ENCODE data around the gene CNTNAP2. TPM values are rescaled to one million over a fixed set of nuclear protein-coding genes. Genes with fewer than 3 reads are reported as not detected.

Gene CNTNAP2
- total and polyA plus RNA-seq, 2 of the 4 experiments (the other 2 are of a cell fraction), result not detected

DNA sequence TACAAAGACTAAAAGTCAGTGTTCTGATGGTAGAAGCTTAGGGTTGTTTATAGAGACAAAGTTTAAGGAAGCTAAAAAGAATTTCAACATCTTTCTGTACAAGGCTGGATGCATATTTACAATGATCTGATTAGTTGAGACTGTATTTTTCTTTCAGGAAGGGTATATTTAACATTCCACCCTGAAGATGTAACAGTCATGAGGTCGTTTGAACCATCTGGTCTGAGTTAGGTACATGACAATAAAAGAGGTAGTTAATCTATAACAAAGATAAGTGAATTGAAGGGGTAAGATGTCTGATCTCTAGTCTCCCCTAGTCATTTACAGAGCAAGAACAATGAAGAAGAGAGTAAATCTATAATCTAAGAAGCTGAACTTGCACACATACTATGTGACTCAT is 821.2 kb downstream of the CNTNAP2 start:
- no peak for DNase-seq
- intact Hi-C loops (cut with micrococcal nuclease), result no loop called here
- BruUV-seq (replicated peaks), result no TSS peak

More for the DNA sequence above, 821.2 kb downstream of the CNTNAP2 start:
- ATAC-seq (ENCODE audit: low read depth), result no peak
- H3K36me3 ChIP-seq (ENCODE audit: control insufficient read depth, insufficient read depth, low read length), result no peaks in the 10 kb centered on the region
- H4K20me1 ChIP-seq (ENCODE audit: insufficient read depth, low read length), result no peaks in the 10 kb centered on the region
- ChIA-PET CTCF (no interaction called here), POLR2A (ENCODE audit: unreplicated experiment) (no interaction called here)
- H4K91ac ChIP-seq (ENCODE audit: insufficient read depth, low read depth, low read length), result no peak overlapping the region
- no peak overlapping the region for H3K4me3 ChIP-seq (ENCODE audit: insufficient read depth, low read depth, low read length)
- WGBS, 2 experiments (ENCODE audit: extremely low coverage in 2 of 2, insufficient read length in 1 of 2), result no CpG with 5 or more reads among the region's 1 CpG
- H2BK20ac ChIP-seq (ENCODE audit: low read depth, low read length), result no peak overlapping the region
- no peak overlapping the region for H2BK120ac ChIP-seq (ENCODE audit: low read depth, low read length)
- no peaks in the 10 kb centered on the region for H3K9me1 ChIP-seq (ENCODE audit: insufficient read depth, low read length)
- no peak overlapping the region for H3K27ac ChIP-seq (ENCODE audit: insufficient read depth, low read length)
- TF ChIP-seq, protein P1, sequence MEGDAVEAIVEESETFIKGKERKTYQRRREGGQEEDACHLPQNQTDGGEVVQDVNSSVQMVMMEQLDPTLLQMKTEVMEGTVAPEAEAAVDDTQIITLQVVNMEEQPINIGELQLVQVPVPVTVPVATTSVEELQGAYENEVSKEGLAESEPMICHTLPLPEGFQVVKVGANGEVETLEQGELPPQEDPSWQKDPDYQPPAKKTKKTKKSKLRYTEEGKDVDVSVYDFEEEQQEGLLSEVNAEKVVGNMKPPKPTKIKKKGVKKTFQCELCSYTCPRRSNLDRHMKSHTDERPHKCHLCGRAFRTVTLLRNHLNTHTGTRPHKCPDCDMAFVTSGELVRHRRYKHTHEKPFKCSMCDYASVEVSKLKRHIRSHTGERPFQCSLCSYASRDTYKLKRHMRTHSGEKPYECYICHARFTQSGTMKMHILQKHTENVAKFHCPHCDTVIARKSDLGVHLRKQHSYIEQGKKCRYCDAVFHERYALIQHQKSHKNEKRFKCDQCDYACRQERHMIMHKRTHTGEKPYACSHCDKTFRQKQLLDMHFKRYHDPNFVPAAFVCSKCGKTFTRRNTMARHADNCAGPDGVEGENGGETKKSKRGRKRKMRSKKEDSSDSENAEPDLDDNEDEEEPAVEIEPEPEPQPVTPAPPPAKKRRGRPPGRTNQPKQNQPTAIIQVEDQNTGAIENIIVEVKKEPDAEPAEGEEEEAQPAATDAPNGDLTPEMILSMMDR (conservative IDR thresholded peaks at IDR 0.05; ENCODE audit: low read depth, low read length), result no peak
- TF ChIP-seq POLR2A (IDR thresholded peaks at IDR 0.05; ENCODE audit: low read depth, low read length), result no peak
- TF ChIP-seq ELK1 (IDR thresholded peaks at IDR 0.05; ENCODE audit: borderline replicate concordance, low read depth, low read length), result no peak
- no peak for TF ChIP-seq CEBPB (IDR thresholded peaks at IDR 0.05; ENCODE audit: low read depth, low read length)
- no peak for TF ChIP-seq RAD21 (IDR thresholded peaks at IDR 0.05; ENCODE audit: low read length)
- no peak for TF ChIP-seq MAZ (IDR thresholded peaks at IDR 0.05; ENCODE audit: borderline replicate concordance, low read depth, low read length)
- no peak for TF ChIP-seq NFE2L2 (IDR thresholded peaks at IDR 0.05; ENCODE audit: low read depth, low read length)
- no peak for TF ChIP-seq RFX5 (IDR thresholded peaks at IDR 0.05; ENCODE audit: low read depth, low read length)
- no peak for TF ChIP-seq RCOR1 (IDR thresholded peaks at IDR 0.05; ENCODE audit: insufficient replicate concordance, low read length)
- TF ChIP-seq MAFK (IDR thresholded peaks at IDR 0.05; ENCODE audit: low read depth, low read length), result no peak
- TF ChIP-seq FOS (IDR thresholded peaks at IDR 0.05; ENCODE audit: low read depth, low read length), result no peak
- no peak for TF ChIP-seq MXI1 (IDR thresholded peaks at IDR 0.05; ENCODE audit: borderline replicate concordance, low read depth, low read length)
- no peak for TF ChIP-seq CHD1 (IDR thresholded peaks at IDR 0.05; ENCODE audit: low read depth, low read length)
- H3K23ac ChIP-seq (ENCODE audit: low read depth, low read length), result no peak overlapping the region
- H4K8ac ChIP-seq (ENCODE audit: low read depth in 2 of 2, low read length in 2 of 2), result no peak overlapping the region
- H3K4ac ChIP-seq (ENCODE audit: low read depth, low read length), result no peak overlapping the region
- no peak overlapping the region for H2BK15ac ChIP-seq (ENCODE audit: low read depth, low read length)
- no peak overlapping the region for H2AK5ac ChIP-seq (ENCODE audit: low read depth, low read length)
- no peak overlapping the region for H3K4me2 ChIP-seq (ENCODE audit: low read depth, low read length)
- no peak overlapping the region for H4K5ac ChIP-seq (ENCODE audit: low read depth, low read length)
- no peak overlapping the region for H3K9ac ChIP-seq (ENCODE audit: low read depth, low read length)
- no peak overlapping the region for H3K18ac ChIP-seq (ENCODE audit: low read depth, low read length)
- no peak overlapping the region for H2BK5ac ChIP-seq (ENCODE audit: low read depth, low read length, poor library complexity, severe bottlenecking)
- H3K4me1 ChIP-seq (ENCODE audit: control insufficient read depth, insufficient read depth, low read length), result no peaks in the 10 kb centered on the region
- H3K9me3 ChIP-seq (ENCODE audit: control insufficient read depth, insufficient read depth, low read length), result no peaks in the 10 kb centered on the region
- dilution Hi-C loops (cut with HindIII; ENCODE audit: low sequenced_read_pairs, unreplicated experiment) (no loop called here), in situ Hi-C loops (cut with MboI; ENCODE audit: low sequenced_read_pairs) (no loop called here)
- H3K27me3 ChIP-seq (ENCODE audit: control insufficient read depth, insufficient read depth, low read length), result no peaks in the 10 kb centered on the region
- H2AK9ac ChIP-seq (replicated peaks; ENCODE audit: low read depth, low read length, poor library complexity), result no peak overlapping the region
- no peak overlapping the region for H2AFZ ChIP-seq (replicated peaks; ENCODE audit: low read length, poor library complexity)
- H3K79me1 ChIP-seq (ENCODE audit: low read depth in 1 of 2, low read length in 2 of 2), result no peaks in the 10 kb centered on the region
- no peak overlapping the region for H3K56ac ChIP-seq (ENCODE audit: extremely low read depth, insufficient read depth, low read length)
- H3K14ac ChIP-seq (replicated peaks; ENCODE audit: low read depth, low read length), result no peak overlapping the region
